HepG2 (cell line): ENCODE data around the gene MMD2. TPM values are rescaled to one million over a fixed set of nuclear protein-coding genes. Genes with fewer than 3 reads are reported as not detected.

Source experiments
- BRCA1 ChIP-seq: sonication (generic); formaldehyde crosslinking; IDR thresholded peaks from 2 replicates; pipeline ENCODE4 v1.4.0; 2020; ENCODE audit warnings: missing genetic modification reagents
- FOXC1 ChIP-seq: sonication (generic); formaldehyde crosslinking; IDR thresholded peaks from 2 replicates; pipeline ENCODE4 v1.8.0; 2022; ENCODE audit warnings: mild to moderate bottlenecking, missing genetic modification reagents, borderline replicate concordance
- MAFG ChIP-seq: sonication (generic); formaldehyde crosslinking; IDR thresholded peaks from 2 replicates; pipeline ENCODE4 v1.5.1; 2020; ENCODE audit warnings: mild to moderate bottlenecking, missing genetic modification reagents
- MAZ ChIP-seq, 2 experiments: sonication (generic) in 1 of 2; formaldehyde crosslinking in 1 of 2; IDR thresholded peaks; 2 replicates each; pipeline versions ENCODE4 v1.5.0 to v1.6.1; 2012 to 2020; ENCODE audit warnings: low read depth in 2 of 2, mild to moderate bottlenecking in 2 of 2, borderline replicate concordance in 1 of 2, improper control_type of control experiment in 1 of 2, low read length in 1 of 2, missing genetic modification reagents in 1 of 2, moderate library complexity in 1 of 2
- MIER2 ChIP-seq: IDR thresholded peaks from 2 replicates; pipeline ENCODE4 v1.6.1; 2016; ENCODE audit warnings: missing biosample characterization, missing genetic modification reagents
- NR2C2 ChIP-seq: sonication (generic); formaldehyde crosslinking; IDR thresholded peaks from 2 replicates; pipeline ENCODE4 v1.4.0; 2020; ENCODE audit warnings: missing genetic modification reagents, mild to moderate bottlenecking, moderate library complexity, borderline replicate concordance
- RBM39 ChIP-seq: fragments of 200-400 bp; formaldehyde crosslinking; IDR thresholded peaks from one replicate; pipeline ENCODE4 v1.6.1; 2018; ENCODE audit warnings: antibody characterized with exemption, mild to moderate bottlenecking, low read depth, low read length; ENCODE audit not compliant: poor library complexity, severe bottlenecking
- SNRNP70 ChIP-seq: fragments of 200-400 bp; formaldehyde crosslinking; IDR thresholded peaks from 2 replicates; pipeline ENCODE4 v1.6.1; 2017; ENCODE audit warnings: mild to moderate bottlenecking, low read depth, low read length, moderate library complexity
- TOE1 ChIP-seq: sonication (generic); formaldehyde crosslinking; IDR thresholded peaks from 2 replicates; pipeline ENCODE4 v1.4.0; 2020; ENCODE audit warnings: mild to moderate bottlenecking, missing genetic modification reagents
- TRIM24 ChIP-seq: sonication (generic); formaldehyde crosslinking; IDR thresholded peaks from 2 replicates; pipeline ENCODE4 v1.8.0; 2022; ENCODE audit warnings: mild to moderate bottlenecking, missing genetic modification reagents
- XRCC5 ChIP-seq: fragments of 200-400 bp; formaldehyde crosslinking; optimal IDR thresholded peaks from 2 replicates; pipeline ENCODE3; 2017; ENCODE audit warnings: mild to moderate bottlenecking, low read length
- ZNF383 ChIP-seq: sonication (generic); formaldehyde crosslinking; IDR thresholded peaks from 2 replicates; pipeline ENCODE4 v1.4.0; 2020; ENCODE audit warnings: missing genetic modification reagents, mild to moderate bottlenecking, borderline replicate concordance
- ZSCAN20 ChIP-seq: sonication (generic); formaldehyde crosslinking; IDR thresholded peaks from 2 replicates; pipeline ENCODE4 v1.4.0; 2020; ENCODE audit warnings: missing genetic modification reagents, mild to moderate bottlenecking, borderline replicate concordance
- polyA plus RNA-seq, 8 experiments: library from polyadenylated mRNA; depleted of rRNA in 3 of 8; stranded (reverse) in 7 of 8; unstranded in 1 of 8; fragments of >200 nt; fragmentation: Illumina TruSeq in 4 of 8; extraction: Trizol in 4 of 8; gene quantifications; 2 replicates each; pipeline versions ENCODE4 v1.2.1 to v1.2.3, GENCODE V29; 2011 to 2016; ENCODE audit warnings: low read depth in 4 of 8, missing spikeins in 1 of 8, mixed read lengths in 1 of 8; ENCODE audit not compliant: insufficient read depth in 1 of 8
- total RNA-seq, 5 experiments: library from RNA; depleted of rRNA; stranded (reverse); fragments of >200 nt; fragmentation: Illumina TruSeq; extraction: Trizol; gene quantifications; 2 replicates each; pipeline ENCODE4 v1.2.3, GENCODE V29; 2016; ENCODE audit warnings: low read depth in 1 of 5
- TF ChIP-seq, protein P1 (sequence below): sonication (generic); formaldehyde crosslinking; IDR thresholded peaks from 2 replicates; pipeline ENCODE4 v1.4.0; 2020; ENCODE audit warnings: missing genetic modification reagents, borderline replicate concordance
- TF ChIP-seq, protein P2 (sequence below): sonication (generic); formaldehyde crosslinking; IDR thresholded peaks from 2 replicates; pipeline ENCODE4 v1.4.0; 2020; ENCODE audit warnings: missing genetic modification reagents, borderline replicate concordance
- TF ChIP-seq, protein P3 (sequence below): IDR thresholded peaks from 2 replicates; pipeline ENCODE4 v1.6.1; 2016; ENCODE audit warnings: mild to moderate bottlenecking
- TF ChIP-seq, protein P4 (sequence below): fragments of 450-650 bp; IDR thresholded peaks from 2 replicates; pipeline ENCODE4 v1.6.1; 2016
- TF ChIP-seq, protein P5 (sequence below): IDR thresholded peaks from 2 replicates; pipeline ENCODE4 v1.6.1; 2016; ENCODE audit warnings: control low read depth

MMD2 gene
- total and polyA plus RNA-seq, 2 of the 13 experiments (the other 11 are each of a cell fraction or from before 2014, with no cell fraction given), result not detected

DNA sequence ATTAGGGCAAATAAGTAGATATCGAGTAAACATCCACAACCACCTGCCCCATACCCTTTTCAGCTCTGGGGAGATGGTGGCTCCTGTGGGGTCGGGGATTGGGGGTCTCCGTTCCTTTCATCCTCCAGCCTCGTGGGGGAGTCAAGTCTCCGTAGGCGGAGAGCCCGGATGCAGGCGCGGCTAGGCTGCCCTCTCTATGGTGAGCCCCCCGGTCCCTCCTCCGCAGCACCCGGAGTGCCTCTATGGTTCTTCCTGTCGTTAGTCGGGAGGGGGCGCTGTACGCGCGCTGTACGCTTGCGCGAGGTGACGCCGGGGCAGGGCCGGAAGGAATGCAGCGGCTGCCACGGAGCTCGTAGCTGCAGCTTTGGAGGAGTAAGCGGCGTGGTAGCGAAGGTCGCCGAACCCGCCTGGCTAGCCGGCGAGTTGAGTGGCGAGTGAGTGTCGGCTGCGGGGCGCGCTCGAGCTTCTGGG, 14.8 kb upstream of the MMD2 start (continued):
- TF ChIP-seq ZSCAN20 (0 out of 2 replicates have a peak, but pooled peaks have one; percentile 8), RBM39 (no peak), SNRNP70 (no peak), FOXC1 (CRISPR knock-in tag) (peak; percentile 52; the same call in 1 of the 2 replicates), TOE1 (CRISPR knock-in tag) (no peak), XRCC5 (peak; percentile 51), MIER2 (CRISPR knock-in tag) (no peak), BRCA1 (CRISPR knock-in tag) (no peak), ZNF383 (CRISPR knock-in tag) (no peak), MAFG (CRISPR knock-in tag) (no peak), NR2C2 (CRISPR knock-in tag) (0 out of 2 replicates have a peak, but pooled peaks have one; percentile 42), TRIM24 (CRISPR knock-in tag) (no peak), MAZ (IDR thresholded peaks at IDR 0.05; ENCODE audit: borderline replicate concordance, low read depth, low read length) (no peak; the same call in 1 of the 2 replicates), MAZ (CRISPR knock-in tag; IDR thresholded peaks at IDR 0.05; ENCODE audit: low read depth) (0 out of 2 replicates have a peak, but pooled peaks have one; percentile 30)
- TF ChIP-seq, protein P1, sequence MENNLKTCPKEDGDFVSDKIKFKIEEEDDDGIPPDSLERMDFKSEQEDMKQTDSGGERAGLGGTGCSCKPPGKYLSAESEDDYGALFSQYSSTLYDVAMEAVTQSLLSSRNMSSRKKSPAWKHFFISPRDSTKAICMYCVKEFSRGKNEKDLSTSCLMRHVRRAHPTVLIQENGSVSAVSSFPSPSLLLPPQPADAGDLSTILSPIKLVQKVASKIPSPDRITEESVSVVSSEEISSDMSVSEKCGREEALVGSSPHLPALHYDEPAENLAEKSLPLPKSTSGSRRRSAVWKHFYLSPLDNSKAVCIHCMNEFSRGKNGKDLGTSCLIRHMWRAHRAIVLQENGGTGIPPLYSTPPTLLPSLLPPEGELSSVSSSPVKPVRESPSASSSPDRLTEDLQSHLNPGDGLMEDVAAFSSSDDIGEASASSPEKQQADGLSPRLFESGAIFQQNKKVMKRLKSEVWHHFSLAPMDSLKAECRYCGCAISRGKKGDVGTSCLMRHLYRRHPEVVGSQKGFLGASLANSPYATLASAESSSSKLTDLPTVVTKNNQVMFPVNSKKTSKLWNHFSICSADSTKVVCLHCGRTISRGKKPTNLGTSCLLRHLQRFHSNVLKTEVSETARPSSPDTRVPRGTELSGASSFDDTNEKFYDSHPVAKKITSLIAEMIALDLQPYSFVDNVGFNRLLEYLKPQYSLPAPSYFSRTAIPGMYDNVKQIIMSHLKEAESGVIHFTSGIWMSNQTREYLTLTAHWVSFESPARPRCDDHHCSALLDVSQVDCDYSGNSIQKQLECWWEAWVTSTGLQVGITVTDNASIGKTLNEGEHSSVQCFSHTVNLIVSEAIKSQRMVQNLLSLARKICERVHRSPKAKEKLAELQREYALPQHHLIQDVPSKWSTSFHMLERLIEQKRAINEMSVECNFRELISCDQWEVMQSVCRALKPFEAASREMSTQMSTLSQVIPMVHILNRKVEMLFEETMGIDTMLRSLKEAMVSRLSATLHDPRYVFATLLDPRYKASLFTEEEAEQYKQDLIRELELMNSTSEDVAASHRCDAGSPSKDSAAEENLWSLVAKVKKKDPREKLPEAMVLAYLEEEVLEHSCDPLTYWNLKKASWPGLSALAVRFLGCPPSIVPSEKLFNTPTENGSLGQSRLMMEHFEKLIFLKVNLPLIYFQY (CRISPR knock-in tag), result no peak
- TF ChIP-seq, protein P2, sequence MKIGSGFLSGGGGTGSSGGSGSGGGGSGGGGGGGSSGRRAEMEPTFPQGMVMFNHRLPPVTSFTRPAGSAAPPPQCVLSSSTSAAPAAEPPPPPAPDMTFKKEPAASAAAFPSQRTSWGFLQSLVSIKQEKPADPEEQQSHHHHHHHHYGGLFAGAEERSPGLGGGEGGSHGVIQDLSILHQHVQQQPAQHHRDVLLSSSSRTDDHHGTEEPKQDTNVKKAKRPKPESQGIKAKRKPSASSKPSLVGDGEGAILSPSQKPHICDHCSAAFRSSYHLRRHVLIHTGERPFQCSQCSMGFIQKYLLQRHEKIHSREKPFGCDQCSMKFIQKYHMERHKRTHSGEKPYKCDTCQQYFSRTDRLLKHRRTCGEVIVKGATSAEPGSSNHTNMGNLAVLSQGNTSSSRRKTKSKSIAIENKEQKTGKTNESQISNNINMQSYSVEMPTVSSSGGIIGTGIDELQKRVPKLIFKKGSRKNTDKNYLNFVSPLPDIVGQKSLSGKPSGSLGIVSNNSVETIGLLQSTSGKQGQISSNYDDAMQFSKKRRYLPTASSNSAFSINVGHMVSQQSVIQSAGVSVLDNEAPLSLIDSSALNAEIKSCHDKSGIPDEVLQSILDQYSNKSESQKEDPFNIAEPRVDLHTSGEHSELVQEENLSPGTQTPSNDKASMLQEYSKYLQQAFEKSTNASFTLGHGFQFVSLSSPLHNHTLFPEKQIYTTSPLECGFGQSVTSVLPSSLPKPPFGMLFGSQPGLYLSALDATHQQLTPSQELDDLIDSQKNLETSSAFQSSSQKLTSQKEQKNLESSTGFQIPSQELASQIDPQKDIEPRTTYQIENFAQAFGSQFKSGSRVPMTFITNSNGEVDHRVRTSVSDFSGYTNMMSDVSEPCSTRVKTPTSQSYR (CRISPR knock-in tag), result peak; percentile 11; the same call in 1 of the 2 replicates
- TF ChIP-seq, protein P3, sequence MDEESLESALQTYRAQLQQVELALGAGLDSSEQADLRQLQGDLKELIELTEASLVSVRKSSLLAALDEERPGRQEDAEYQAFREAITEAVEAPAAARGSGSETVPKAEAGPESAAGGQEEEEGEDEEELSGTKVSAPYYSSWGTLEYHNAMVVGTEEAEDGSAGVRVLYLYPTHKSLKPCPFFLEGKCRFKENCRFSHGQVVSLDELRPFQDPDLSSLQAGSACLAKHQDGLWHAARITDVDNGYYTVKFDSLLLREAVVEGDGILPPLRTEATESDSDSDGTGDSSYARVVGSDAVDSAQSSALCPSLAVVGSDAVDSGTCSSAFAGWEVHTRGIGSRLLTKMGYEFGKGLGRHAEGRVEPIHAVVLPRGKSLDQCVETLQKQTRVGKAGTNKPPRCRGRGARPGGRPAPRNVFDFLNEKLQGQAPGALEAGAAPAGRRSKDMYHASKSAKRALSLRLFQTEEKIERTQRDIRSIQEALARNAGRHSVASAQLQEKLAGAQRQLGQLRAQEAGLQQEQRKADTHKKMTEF (CRISPR knock-in tag), result peak; percentile 64; the same call in 1 of the 2 replicates
- TF ChIP-seq, protein P4, sequence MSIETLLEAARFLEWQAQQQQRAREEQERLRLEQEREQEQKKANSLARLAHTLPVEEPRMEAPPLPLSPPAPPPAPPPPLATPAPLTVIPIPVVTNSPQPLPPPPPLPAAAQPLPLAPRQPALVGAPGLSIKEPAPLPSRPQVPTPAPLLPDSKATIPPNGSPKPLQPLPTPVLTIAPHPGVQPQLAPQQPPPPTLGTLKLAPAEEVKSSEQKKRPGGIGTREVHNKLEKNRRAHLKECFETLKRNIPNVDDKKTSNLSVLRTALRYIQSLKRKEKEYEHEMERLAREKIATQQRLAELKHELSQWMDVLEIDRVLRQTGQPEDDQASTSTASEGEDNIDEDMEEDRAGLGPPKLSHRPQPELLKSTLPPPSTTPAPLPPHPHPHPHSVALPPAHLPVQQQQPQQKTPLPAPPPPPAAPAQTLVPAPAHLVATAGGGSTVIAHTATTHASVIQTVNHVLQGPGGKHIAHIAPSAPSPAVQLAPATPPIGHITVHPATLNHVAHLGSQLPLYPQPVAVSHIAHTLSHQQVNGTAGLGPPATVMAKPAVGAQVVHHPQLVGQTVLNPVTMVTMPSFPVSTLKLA, result no peak
- TF ChIP-seq, protein P5, sequence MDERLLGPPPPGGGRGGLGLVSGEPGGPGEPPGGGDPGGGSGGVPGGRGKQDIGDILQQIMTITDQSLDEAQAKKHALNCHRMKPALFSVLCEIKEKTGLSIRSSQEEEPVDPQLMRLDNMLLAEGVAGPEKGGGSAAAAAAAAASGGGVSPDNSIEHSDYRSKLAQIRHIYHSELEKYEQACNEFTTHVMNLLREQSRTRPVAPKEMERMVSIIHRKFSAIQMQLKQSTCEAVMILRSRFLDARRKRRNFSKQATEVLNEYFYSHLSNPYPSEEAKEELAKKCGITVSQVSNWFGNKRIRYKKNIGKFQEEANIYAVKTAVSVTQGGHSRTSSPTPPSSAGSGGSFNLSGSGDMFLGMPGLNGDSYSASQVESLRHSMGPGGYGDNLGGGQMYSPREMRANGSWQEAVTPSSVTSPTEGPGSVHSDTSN (CRISPR knock-in tag), result no peak
